HEK293 (cell line): ENCODE results near the gene NFKB1.

Source experiments
- FEZF1 ChIP-seq: fragments of 450-650 bp; formaldehyde crosslinking; IDR thresholded peaks from 2 replicates; pipeline ENCODE4 v1.5.1; 2016; ENCODE audit warnings: missing biosample characterization, missing genetic modification characterization
- GLIS1 ChIP-seq: fragments of 450-650 bp; formaldehyde crosslinking; IDR thresholded peaks from 2 replicates; pipeline ENCODE4 v1.5.1; 2016; ENCODE audit warnings: missing biosample characterization, missing genetic modification characterization
- GLIS2 ChIP-seq: fragments of 450-650 bp; formaldehyde crosslinking; IDR thresholded peaks from 2 replicates; pipeline ENCODE4 v1.5.1; 2016; ENCODE audit warnings: missing biosample characterization, missing genetic modification characterization
- HOXD13 ChIP-seq: sonication (generic); formaldehyde crosslinking; IDR thresholded peaks from 2 replicates; pipeline ENCODE4 v1.8.0; 2022; ENCODE audit warnings: missing genetic modification reagents, borderline replicate concordance
- IKZF3 ChIP-seq: fragments of 450-650 bp; IDR thresholded peaks from 2 replicates; pipeline ENCODE4 v1.5.0; 2018; ENCODE audit warnings: missing biosample characterization, mild to moderate bottlenecking, missing genetic modification characterization, moderate library complexity
- KLF16 ChIP-seq: fragments of 450-650 bp; formaldehyde crosslinking; IDR thresholded peaks from 2 replicates; pipeline ENCODE4 v1.5.1; 2017; ENCODE audit warnings: missing biosample characterization, missing genetic modification characterization
- MEIS1 ChIP-seq: sonication (generic); formaldehyde crosslinking; IDR thresholded peaks from 2 replicates; pipeline ENCODE4 v1.8.1; 2022; ENCODE audit warnings: missing genetic modification reagents, mild to moderate bottlenecking, borderline replicate concordance
- OVOL3 ChIP-seq: fragments of 450-650 bp; formaldehyde crosslinking; IDR thresholded peaks from 2 replicates; pipeline ENCODE4 v1.5.1; 2016; ENCODE audit warnings: missing biosample characterization, missing genetic modification characterization
- PRDM1 ChIP-seq: fragments of 450-650 bp; formaldehyde crosslinking; IDR thresholded peaks from 2 replicates; pipeline ENCODE4; 2016; ENCODE audit warnings: missing biosample characterization, missing genetic modification characterization
- YY2 ChIP-seq: fragments of 450-650 bp; formaldehyde crosslinking; IDR thresholded peaks from 2 replicates; pipeline ENCODE4 v1.5.1; 2016; ENCODE audit warnings: missing biosample characterization, missing genetic modification characterization
- ZBTB21 ChIP-seq: fragments of 450-650 bp; formaldehyde crosslinking; IDR thresholded peaks from 2 replicates; pipeline ENCODE4 v1.5.1; 2017; ENCODE audit warnings: missing biosample characterization, missing genetic modification characterization
- ZBTB48 ChIP-seq: fragments of 450-650 bp; formaldehyde crosslinking; IDR thresholded peaks from 2 replicates; pipeline ENCODE4 v1.5.1; 2016; ENCODE audit warnings: missing biosample characterization, missing genetic modification characterization
- ZFP37 ChIP-seq: fragments of 450-650 bp; formaldehyde crosslinking; IDR thresholded peaks from 2 replicates; pipeline ENCODE4 v1.5.1; 2016; ENCODE audit warnings: missing biosample characterization, missing genetic modification characterization
- ZNF112 ChIP-seq: fragments of 450-650 bp; formaldehyde crosslinking; IDR thresholded peaks from 2 replicates; pipeline ENCODE4 v1.5.0; 2017; ENCODE audit warnings: missing biosample characterization, missing genetic modification characterization
- ZNF202 ChIP-seq: fragments of 450-650 bp; formaldehyde crosslinking; IDR thresholded peaks from 2 replicates; pipeline ENCODE4 v1.5.1; 2016; ENCODE audit warnings: missing biosample characterization, missing genetic modification characterization, borderline replicate concordance
- ZNF239 ChIP-seq: fragments of 450-650 bp; formaldehyde crosslinking; IDR thresholded peaks from 2 replicates; pipeline ENCODE4 v1.5.1; 2016; ENCODE audit warnings: missing biosample characterization, missing genetic modification characterization
- ZNF248 ChIP-seq: fragments of 450-650 bp; formaldehyde crosslinking; IDR thresholded peaks from 2 replicates; pipeline ENCODE4 v1.5.1; 2017; ENCODE audit warnings: missing biosample characterization, missing genetic modification characterization
- ZNF335 ChIP-seq: fragments of 450-650 bp; formaldehyde crosslinking; conservative IDR thresholded peaks from 2 replicates; pipeline ENCODE4 v1.5.1; 2016; ENCODE audit warnings: missing biosample characterization, missing genetic modification characterization
- ZNF404 ChIP-seq: fragments of 450-650 bp; formaldehyde crosslinking; IDR thresholded peaks from 2 replicates; pipeline ENCODE4 v1.5.1; 2017; ENCODE audit warnings: missing biosample characterization, missing genetic modification characterization
- ZNF521 ChIP-seq: fragments of 450-650 bp; formaldehyde crosslinking; IDR thresholded peaks from 2 replicates; pipeline ENCODE4 v1.5.1; 2017; ENCODE audit warnings: missing biosample characterization, mild to moderate bottlenecking, missing genetic modification characterization
- ZNF600 ChIP-seq: fragments of 450-650 bp; formaldehyde crosslinking; IDR thresholded peaks from 2 replicates; pipeline ENCODE4 v1.5.1; 2016; ENCODE audit warnings: missing biosample characterization, missing genetic modification characterization
- ZNF621 ChIP-seq: fragments of 450-650 bp; formaldehyde crosslinking; IDR thresholded peaks from 2 replicates; pipeline ENCODE4 v1.5.1; 2017; ENCODE audit warnings: missing biosample characterization, missing genetic modification characterization
- ZNF654 ChIP-seq: fragments of 450-650 bp; formaldehyde crosslinking; IDR thresholded peaks from 2 replicates; pipeline ENCODE4 v1.5.1; 2016; ENCODE audit warnings: low read depth, missing biosample characterization, missing genetic modification characterization
- ZNF660 ChIP-seq: fragments of 450-650 bp; IDR thresholded peaks from 2 replicates; pipeline ENCODE4 v1.5.1; 2018; ENCODE audit warnings: missing biosample characterization, mild to moderate bottlenecking, missing genetic modification characterization
- ZNF664 ChIP-seq: fragments of 450-650 bp; formaldehyde crosslinking; IDR thresholded peaks from 2 replicates; pipeline ENCODE4 v1.5.1; 2016; ENCODE audit warnings: missing biosample characterization, missing genetic modification characterization
- ZNF670 ChIP-seq: fragments of 450-650 bp; formaldehyde crosslinking; IDR thresholded peaks from 2 replicates; pipeline ENCODE4 v1.5.1; 2016; ENCODE audit warnings: missing biosample characterization, missing genetic modification characterization, low read depth
- ZNF701 ChIP-seq: fragments of 450-650 bp; formaldehyde crosslinking; IDR thresholded peaks from 2 replicates; pipeline ENCODE4 v1.5.1; 2016; ENCODE audit warnings: missing biosample characterization, missing genetic modification characterization
- ZNF747 ChIP-seq: fragments of 450-650 bp; formaldehyde crosslinking; IDR thresholded peaks from 2 replicates; pipeline ENCODE4 v1.5.1; 2016; ENCODE audit warnings: missing biosample characterization, missing genetic modification characterization
- ZNF777 ChIP-seq: fragments of 450-650 bp; formaldehyde crosslinking; IDR thresholded peaks from 2 replicates; pipeline ENCODE4 v1.5.1; 2017; ENCODE audit warnings: missing biosample characterization, missing genetic modification characterization, borderline replicate concordance
- ZNF785 ChIP-seq: fragments of 450-650 bp; formaldehyde crosslinking; IDR thresholded peaks from 2 replicates; pipeline ENCODE4 v1.5.1; 2016; ENCODE audit warnings: missing biosample characterization, missing genetic modification characterization
- ZSCAN30 ChIP-seq: fragments of 450-650 bp; IDR thresholded peaks from 2 replicates; pipeline ENCODE4 v1.5.1; 2018; ENCODE audit warnings: missing biosample characterization, mild to moderate bottlenecking, missing genetic modification characterization, moderate library complexity
- TF ChIP-seq, protein P1 (sequence below): fragments of 450-650 bp; formaldehyde crosslinking; IDR thresholded peaks from 2 replicates; pipeline ENCODE4 v1.5.1; 2017; ENCODE audit warnings: missing biosample characterization, missing genetic modification characterization
- TF ChIP-seq, protein P2 (sequence below): fragments of 450-650 bp; formaldehyde crosslinking; IDR thresholded peaks from 2 replicates; pipeline ENCODE4 v1.5.1; 2016; ENCODE audit warnings: missing biosample characterization, missing genetic modification characterization

Gene NFKB1

DNA sequence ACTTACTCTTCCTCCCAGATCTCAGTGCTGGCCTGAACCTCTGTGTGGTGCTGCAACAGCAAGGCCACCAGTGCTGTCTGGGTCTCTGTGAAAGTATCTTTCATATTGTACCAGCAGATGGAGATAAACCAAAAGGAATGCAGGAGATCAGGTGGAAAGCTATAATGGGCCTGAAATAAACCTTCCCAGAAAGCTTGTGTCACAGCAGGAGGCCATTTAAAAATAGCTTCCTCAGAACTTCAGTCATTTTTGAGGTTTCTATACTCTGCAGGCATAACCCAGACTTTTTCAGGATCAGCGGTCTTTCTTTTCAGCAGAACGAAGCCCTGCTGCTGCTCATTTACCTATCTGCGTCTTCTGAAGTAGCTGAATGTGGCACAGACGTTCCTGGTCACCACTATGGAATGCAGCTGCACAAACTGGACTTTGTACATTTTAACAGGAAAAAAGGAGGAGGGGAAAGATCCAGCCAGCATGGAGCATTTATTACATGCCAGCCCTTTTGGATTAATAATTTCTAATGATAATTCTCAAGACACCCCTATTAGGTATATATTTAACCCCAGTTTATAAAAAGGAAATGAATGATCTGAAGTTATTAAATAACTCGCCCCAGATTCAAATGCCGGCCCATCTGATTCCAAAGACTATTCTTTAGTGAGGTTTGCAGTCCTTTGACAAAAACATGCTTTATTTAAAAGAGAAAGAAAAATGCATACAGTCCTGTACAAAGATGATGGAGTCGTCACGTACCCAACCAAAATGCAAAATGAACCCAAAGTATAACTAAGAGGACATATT is 119.7 kb downstream of the NFKB1 start (continued):
- TF ChIP-seq ZNF248 (tag by site-specific recombination) (no peak), ZNF521 (no peak), OVOL3 (tag by site-specific recombination) (no peak), ZNF112 (tag by site-specific recombination) (no peak), ZBTB48 (no peak), HOXD13 (no peak), ZNF621 (no peak), ZNF777 (tag by site-specific recombination) (no peak), ZNF654 (tag by site-specific recombination) (peak; percentile 87), ZNF202 (tag by site-specific recombination) (no peak), ZNF404 (tag by site-specific recombination) (no peak), ZNF660 (tag by site-specific recombination) (0 out of 2 replicates have a peak, but pooled peaks have one; percentile 19), ZFP37 (tag by site-specific recombination) (0 out of 2 replicates have a peak, but pooled peaks have one; percentile 32), YY2 (no peak), ZNF664 (tag by site-specific recombination) (no peak), ZNF670 (no peak), ZSCAN30 (no peak), GLIS2 (tag by site-specific recombination) (no peak), GLIS1 (peak; percentile 41; the same call in 1 of the 2 replicates), IKZF3 (tag by site-specific recombination) (peak; percentile 55; the same call in 1 of the 2 replicates), PRDM1 (tag by site-specific recombination) (no peak), ZNF785 (no peak), ZNF701 (tag by site-specific recombination) (no peak), MEIS1 (no peak), ZBTB21 (no peak), ZNF239 (no peak), ZNF335 (peak; percentile 56), ZNF747 (no peak), FEZF1 (tag by site-specific recombination) (peak; percentile 39), ZNF600 (tag by site-specific recombination) (no peak), KLF16 (tag by site-specific recombination) (no peak)
- TF ChIP-seq, protein P1, sequence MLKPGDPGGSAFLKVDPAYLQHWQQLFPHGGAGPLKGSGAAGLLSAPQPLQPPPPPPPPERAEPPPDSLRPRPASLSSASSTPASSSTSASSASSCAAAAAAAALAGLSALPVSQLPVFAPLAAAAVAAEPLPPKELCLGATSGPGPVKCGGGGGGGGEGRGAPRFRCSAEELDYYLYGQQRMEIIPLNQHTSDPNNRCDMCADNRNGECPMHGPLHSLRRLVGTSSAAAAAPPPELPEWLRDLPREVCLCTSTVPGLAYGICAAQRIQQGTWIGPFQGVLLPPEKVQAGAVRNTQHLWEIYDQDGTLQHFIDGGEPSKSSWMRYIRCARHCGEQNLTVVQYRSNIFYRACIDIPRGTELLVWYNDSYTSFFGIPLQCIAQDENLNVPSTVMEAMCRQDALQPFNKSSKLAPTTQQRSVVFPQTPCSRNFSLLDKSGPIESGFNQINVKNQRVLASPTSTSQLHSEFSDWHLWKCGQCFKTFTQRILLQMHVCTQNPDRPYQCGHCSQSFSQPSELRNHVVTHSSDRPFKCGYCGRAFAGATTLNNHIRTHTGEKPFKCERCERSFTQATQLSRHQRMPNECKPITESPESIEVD (tag by site-specific recombination), result peak; percentile 53; the same call in 1 of the 2 replicates
- TF ChIP-seq, protein P2, sequence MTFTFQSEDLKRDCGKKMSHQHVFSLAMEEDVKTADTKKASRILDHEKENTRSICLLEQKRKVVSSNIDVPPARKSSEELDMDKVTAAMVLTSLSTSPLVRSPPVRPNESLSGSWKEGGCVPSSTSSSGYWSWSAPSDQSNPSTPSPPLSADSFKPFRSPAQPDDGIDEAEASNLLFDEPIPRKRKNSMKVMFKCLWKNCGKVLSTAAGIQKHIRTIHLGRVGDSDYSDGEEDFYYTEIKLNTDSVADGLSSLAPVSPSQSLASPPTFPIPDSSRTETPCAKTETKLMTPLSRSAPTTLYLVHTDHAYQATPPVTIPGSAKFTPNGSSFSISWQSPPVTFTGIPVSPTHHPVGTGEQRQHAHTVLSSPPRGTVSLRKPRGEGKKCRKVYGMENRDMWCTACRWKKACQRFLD (tag by site-specific recombination), result no peak
